Stimulated activated CD8-positive, alpha-beta memory T cell treated with anti-CD3 and anti-CD28 coated beads, Interleukin-2, amount 100 ng/mL, for 48 hours (primary cell): ENCODE measurements around the gene MAGI3.
"Not testable (repeated sequence)": the region's sequence is repeated elsewhere in the genome, so short reads cannot be mapped to it uniquely, and the experiment has no call there.

Experiments
- DNase-seq, 2 donors: peaks; one replicate each; pipeline ENCODE4 v3.0.0-alpha.2; 2020; ENCODE audit warnings: low read depth in 2 of 2

The MAGI3 gene

DNA sequence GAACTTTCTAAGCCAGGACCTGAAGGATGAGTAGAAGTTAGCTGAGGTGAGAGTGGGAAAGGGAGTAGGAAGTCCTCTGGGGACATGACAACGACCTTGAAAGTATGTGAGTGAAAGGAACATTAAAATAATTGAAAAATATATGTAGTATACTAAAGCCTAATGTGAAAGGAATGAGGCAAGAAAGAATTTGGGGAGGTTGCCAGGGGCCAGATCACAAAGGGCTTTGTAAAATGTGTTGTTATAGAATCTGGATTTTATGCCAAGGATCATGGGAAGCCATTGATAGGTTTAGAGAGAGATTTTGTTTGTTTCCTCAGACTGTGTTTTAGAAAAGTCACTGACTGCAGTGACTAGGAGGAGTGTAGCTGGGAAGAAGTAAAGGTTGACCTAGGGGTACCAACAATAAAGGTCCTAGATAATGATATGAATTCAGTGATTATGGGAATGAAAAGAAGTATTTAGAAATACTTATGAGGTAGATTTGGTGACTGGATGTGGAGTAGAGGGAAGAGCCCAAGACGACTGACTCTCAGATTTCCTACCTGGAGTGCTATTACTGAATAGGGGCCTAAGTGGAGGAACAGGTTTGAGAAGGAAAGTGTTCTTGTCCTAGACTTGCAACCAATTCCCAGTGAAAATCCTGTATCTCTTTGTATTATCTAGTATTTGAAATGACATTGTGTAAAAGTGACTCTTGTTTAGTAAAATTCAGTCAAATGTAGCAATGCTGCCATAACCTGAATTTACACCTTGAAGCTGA is 189.1 kb downstream of the MAGI3 start:
- DNase-seq = no peak

GRCh38 chr1:113581323-113581722 is 191.0 kb downstream of the MAGI3 start:
- DNase-seq = no peak

GRCh38 chr1:113582084-113582483 is 191.8 kb downstream of the MAGI3 start:
- DNase-seq = no peak

DNA sequence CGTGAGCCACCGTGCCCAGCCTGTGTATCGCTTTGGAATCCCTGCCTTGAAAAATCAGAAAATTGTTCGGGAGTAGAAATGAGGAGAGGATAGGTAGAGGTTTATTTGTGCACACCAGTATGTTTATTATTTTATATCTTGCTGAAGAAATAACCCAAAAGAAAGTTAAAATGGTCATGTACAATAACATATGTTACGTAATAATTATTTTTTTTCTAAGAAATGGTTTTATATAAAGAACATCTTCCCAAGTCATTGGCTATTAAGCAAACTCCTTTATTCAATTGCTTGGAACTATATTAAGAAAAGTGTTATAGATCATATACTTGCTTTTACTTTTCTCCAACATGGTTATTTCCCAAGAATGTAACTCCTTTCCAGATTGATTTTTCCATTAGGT is 197.2 kb downstream of the MAGI3 start:
- DNase-seq = no peak

GRCh38 chr1:113592230-113592629 is 201.9 kb downstream of the MAGI3 start:
- DNase-seq = no peak

GRCh38 chr1:113593550-113594297 is 203.4 kb downstream of the MAGI3 start:
- DNase-seq = no peak

- DNase-seq = not testable (repeated sequence)
Measured at GRCh38 chr1:113604466-113604865, 214.2 kb downstream of the MAGI3 start.

GRCh38 chr1:113605146-113605545 is 214.8 kb downstream of the MAGI3 start:
- no peak for DNase-seq

DNA sequence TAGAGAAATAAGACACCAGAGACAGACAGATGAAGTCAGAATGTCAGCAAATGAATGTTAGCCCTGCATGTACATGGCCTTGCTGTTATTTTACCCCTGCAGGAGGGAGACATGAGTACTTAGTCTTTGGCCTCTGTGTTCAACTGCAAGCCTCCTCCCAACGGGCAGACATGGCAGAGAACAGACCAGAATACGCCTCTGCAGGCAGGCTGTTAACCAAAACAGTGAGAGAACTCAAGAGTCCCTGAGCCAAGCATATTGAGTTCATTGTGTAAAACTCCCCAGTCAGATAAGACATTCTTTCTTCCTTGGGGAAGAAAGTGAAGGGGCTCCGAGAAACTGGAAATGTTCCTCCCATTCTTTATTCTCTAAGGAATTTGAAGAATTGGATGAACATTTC is 218.1 kb downstream of the MAGI3 start:
- no peak for DNase-seq

DNA sequence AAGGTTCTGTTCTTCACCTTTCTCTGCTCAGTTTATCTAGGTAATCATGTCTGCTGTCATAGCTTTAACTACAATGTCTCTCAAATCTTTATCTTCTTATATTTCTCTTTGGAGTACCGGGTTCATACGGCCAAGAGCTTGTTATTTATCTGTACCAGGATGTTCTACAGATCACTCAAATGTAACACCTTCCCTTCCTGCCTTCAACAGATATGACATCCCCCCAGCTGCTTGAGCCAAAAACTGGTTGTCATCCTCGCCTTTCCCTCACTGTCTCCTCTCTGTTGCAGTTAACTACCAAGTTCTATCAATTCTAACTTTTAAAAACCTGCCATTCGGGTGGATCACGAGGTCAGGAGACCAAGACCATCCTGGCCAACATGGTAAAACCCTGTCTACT is 220.1 kb downstream of the MAGI3 start:
- DNase-seq = no peak

GRCh38 chr1:113615425-113615824 is 225.1 kb downstream of the MAGI3 start:
- DNase-seq = no peak

GRCh38 chr1:113616156-113616555 is 225.8 kb downstream of the MAGI3 start:
- DNase-seq = no peak

- no peak for DNase-seq
Measured at GRCh38 chr1:113617438-113618141, 227.3 kb downstream of the MAGI3 start.

GRCh38 chr1:113628997-113629396 is 238.7 kb downstream of the MAGI3 start:
- DNase-seq = no peak

DNA sequence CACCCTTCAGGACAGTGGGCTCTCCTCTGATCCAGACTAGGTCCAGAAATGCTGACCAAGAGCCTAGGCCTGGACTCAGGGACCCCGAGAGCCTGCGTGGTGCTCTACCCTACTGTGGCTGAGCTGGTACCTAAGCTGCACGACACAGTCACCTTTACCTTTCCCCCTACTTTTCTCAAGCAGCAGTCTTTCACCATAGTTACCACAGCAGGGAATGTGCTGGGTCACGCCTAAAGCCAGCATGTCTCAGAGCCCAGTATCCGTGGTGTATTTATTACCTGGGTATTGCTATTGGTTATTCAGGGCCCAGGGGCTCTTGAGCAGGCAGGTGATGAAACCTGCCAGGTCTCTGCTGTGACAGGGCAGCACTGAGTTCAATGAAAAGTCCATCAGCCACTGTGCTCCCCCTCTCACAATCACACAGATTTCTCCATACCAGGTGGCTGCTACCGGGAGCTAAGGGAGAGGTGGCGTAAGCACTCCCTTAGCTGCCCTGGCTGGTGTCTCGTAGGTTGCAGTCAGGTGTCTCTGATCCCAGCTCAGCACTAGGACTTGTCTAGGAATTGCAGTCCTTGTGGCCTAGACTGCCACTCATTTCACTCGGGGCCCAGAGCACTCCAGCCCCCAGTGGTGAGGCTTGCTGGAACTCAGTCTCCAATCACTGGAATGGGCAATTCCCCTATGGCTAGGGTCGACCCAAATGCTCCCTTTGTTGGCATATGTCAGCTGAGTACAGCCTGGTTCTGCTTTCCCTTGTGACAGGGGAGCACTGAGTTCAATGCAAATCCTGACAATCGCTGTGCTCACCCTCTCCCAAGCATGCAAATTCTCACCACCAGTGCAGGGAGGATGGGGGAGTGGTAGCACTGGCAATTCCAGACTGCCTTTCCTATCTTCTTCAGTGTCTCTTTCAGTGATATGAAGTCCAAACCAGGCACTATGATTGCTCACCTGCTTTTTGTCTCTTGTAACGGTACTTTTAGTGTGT is 240.3 kb downstream of the MAGI3 start:
- DNase-seq = no peak

DNA sequence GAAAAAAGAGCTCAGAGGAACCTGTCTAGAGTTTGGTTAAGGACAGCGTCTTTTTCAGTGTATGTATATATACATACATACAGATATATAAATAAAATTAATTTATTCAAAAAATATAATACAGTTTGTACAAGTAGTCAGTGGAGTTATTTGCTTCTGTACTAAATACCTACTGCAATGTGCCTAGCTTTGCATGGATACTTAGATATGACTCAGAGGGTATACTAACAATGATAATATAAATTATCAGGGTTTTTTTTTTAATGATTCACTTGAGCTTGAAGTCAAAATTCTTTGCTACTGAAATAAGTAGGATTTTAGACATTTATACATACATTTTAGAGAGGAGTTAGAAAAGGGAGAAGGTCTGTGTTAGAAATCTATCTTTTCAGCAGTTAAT is 251.1 kb downstream of the MAGI3 start:
- no peak for DNase-seq

DNA sequence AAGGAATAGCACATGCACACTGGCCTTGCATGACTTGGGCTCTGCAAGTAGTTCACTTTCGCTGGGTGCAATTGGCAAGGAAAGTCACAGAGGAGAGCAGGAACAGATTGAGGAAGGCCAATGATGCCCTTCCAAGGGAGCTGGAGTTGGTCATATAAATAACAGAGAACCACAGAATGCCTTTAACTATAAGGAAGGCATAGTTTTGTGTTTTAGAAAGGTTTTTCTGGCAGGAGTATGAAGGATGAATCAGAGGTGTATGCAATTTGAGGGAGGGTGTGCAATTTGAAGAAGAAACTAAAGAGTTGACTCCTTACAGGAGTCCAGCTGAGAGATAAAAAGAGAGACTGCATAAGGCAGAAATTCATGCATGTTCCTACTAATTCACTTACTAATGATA is 256.8 kb downstream of the MAGI3 start:
- DNase-seq = no peak

DNA sequence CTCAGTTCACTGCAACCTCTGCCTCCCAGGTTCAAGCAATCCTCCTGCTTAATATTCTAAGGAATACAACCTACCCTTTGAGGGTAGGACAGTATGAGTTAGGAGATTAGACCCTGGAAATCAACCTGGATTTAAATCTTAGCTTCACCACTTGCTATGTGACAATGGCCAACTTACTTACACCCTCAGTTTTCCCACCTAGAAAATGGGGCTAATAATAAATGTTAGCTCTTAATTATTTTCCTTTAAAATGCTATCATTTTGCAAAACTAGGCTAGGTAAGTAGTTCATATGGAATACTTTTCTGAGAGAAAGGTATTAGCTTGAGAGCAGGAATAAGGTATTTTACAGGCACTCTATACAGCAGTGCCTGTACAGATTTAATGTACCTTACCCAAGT is 258.2 kb downstream of the MAGI3 start:
- DNase-seq = no peak

DNA sequence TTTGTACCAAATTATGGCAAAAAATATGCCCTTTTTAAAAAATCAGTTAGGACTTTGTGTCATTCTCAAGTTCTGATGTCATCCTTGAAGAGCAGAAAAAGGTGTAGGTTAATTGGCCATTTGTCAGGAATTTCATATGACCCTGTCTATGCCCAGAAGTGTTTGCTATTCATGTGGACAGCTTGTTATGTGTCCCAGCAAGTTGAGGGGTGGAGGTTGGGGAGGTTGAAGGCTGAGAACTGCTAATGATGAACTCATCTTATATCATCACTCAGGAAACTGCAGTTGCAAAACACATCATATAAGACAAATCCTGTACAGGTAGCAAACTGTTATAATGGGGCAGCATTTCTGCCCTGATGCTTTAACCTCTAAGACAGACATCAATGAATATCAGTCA is 262.5 kb downstream of the MAGI3 start:
- no peak for DNase-seq

DNA sequence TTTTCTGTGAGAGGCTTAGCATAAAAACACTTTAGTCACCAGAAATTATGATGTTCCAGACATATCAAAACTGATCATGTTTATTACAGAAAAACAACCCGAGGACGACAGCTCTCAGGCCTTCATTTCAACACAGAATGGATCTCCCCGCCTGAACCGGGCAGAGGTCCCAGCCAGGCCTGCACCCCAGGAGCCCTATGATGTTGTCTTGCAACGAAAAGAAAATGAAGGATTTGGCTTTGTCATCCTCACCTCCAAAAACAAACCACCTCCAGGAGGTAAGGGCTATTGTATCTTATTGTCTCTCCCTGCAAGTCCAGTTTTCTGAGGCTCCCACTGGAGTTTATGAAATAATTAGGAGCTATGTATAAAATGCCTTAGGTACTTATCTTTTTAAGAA is 263.4 kb downstream of the MAGI3 start:
- DNase-seq = no peak

DNA sequence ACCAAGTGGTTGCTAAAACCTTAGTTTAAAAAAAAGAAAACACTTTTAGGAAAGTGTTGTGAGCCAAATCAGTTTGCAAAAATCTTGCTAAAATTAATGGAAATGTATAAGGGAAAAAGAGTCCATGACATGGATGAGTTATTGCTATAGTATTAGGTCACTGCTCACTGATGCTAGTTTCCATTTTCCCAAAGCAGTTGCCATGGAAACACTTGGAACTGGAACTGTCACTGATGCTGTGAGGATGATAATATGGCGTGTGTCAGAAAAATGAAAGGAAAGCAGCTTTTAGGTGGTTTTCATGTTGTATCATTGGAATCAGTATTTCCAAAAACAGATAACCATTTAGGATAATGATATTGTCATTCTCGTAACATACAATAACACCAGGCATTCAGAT is 264.6 kb downstream of the MAGI3 start:
- no peak for DNase-seq

DNA sequence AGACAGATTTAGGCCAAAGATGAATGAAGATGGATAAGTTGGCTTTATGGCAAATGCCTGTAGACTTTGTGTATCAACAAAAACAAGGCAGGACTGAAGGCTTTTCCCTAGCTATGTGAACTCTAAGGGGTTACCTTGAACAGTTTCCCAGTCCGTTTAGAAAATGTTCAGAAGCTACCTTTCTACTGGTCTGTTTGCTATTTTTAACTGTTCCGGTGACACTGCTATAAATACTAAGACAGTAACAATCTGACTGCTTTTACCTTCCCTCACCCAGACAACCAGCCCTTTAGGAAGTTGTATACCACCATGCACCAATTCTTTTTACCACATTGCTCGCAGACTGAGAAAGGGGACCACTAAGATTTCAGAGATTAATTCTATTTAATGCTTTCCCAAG is 266.8 kb downstream of the MAGI3 start:
- DNase-seq = no peak
